Smooth muscle cell (in vitro differentiated cells): ENCODE data around the gene VIPR2. TPM values are rescaled to one million over a fixed set of nuclear protein-coding genes. Genes with fewer than 3 reads are reported as not detected.
"Not testable (repeated sequence)": the region's sequence is repeated elsewhere in the genome, so short reads cannot be mapped to it uniquely, and the experiment has no call there.

ENCODE experiments used
- DNase-seq: peaks from one replicate; lab custom pipeline; 2025; ENCODE audit not compliant: unreplicated experiment; lab: John Stamatoyannopoulos, UW
- H2AFZ ChIP-seq: fragments of 200-600 bp; sonication (generic); 2 replicates; pipeline ENCODE4 v1.6.0; 2016; ENCODE audit warnings: antibody characterized with exemption, low read depth, mild to moderate bottlenecking
- H3F3A ChIP-seq: fragments of 200-600 bp; sonication (generic); 2 replicates; pipeline ENCODE4 v1.6.0; 2017; ENCODE audit warnings: antibody characterized with exemption, low read depth
- H3K27ac ChIP-seq: fragments of 200-600 bp; sonication (generic); 2 replicates; pipeline ENCODE4 v1.5.1; 2016; ENCODE audit warnings: low read depth, mild to moderate bottlenecking
- H3K27me3 ChIP-seq: fragments of 200-600 bp; sonication (generic); 2 replicates; pipeline ENCODE4 v1.6.1; 2016; ENCODE audit warnings: low read depth, mild to moderate bottlenecking
- H3K36me3 ChIP-seq: fragments of 200-600 bp; sonication (generic); 2 replicates; pipeline ENCODE4 v1.5.1; 2016; ENCODE audit warnings: low read depth
- H3K4me1 ChIP-seq: fragments of 200-600 bp; sonication (generic); 2 replicates; pipeline ENCODE4 v1.5.1; 2016; ENCODE audit warnings: low read depth
- H3K4me2 ChIP-seq: fragments of 200-600 bp; sonication (generic); 2 replicates; pipeline ENCODE4 v1.6.0; 2016; ENCODE audit warnings: mild to moderate bottlenecking
- H3K4me3 ChIP-seq: fragments of 200-600 bp; sonication (generic); 2 replicates; pipeline ENCODE4 v1.5.1; 2016; ENCODE audit warnings: mild to moderate bottlenecking
- H3K79me2 ChIP-seq: fragments of 200-600 bp; sonication (generic); 2 replicates; pipeline ENCODE4 v1.6.0; 2016; ENCODE audit warnings: low read depth, mild to moderate bottlenecking
- H3K9ac ChIP-seq: fragments of 200-600 bp; sonication (generic); 2 replicates; pipeline ENCODE4 v1.6.0; 2016; ENCODE audit warnings: low read depth
- H3K9me3 ChIP-seq: fragments of 200-600 bp; sonication (generic); replicated peaks from 2 replicates; pipeline ENCODE4 v1.5.1; 2016; ENCODE audit warnings: low read depth
- H4K20me1 ChIP-seq: fragments of 200-600 bp; sonication (generic); 2 replicates; pipeline ENCODE4 v1.6.0; 2016; ENCODE audit warnings: low read depth
- WGBS: methylation state at CpG from one replicate; pipeline ENCODE4 v1.1.7; 2016; ENCODE audit warnings: low lambda C conversion rate; 5-methylcytosine and 5-hydroxymethylcytosine counted together
- polyA plus RNA-seq: library from polyadenylated mRNA; unstranded; fragments of >200 nt; fragmentation: Nextera tagmentation; extraction: Ambion mirVana; gene quantifications from 2 replicates; pipeline ENCODE4 v1.2.1, GENCODE V29; 2016
- total RNA-seq: library from RNA; depleted of rRNA; stranded (reverse); fragments of >200 nt; gene quantifications from 2 replicates; pipeline ENCODE4 v1.2.3, GENCODE V29; 2014
- TF ChIP-seq, protein P1 (sequence below): fragments of 200-600 bp; sonication (generic); IDR thresholded peaks from 2 replicates; pipeline ENCODE4 v1.5.1; 2017; ENCODE audit warnings: borderline replicate concordance, mild to moderate bottlenecking, antibody characterized with exemption; ENCODE audit not compliant: insufficient read depth, poor library complexity, severe bottlenecking

VIPR2 gene
- total and polyA plus RNA-seq, 2 experiments from 2014 or later, result not detected

DNA sequence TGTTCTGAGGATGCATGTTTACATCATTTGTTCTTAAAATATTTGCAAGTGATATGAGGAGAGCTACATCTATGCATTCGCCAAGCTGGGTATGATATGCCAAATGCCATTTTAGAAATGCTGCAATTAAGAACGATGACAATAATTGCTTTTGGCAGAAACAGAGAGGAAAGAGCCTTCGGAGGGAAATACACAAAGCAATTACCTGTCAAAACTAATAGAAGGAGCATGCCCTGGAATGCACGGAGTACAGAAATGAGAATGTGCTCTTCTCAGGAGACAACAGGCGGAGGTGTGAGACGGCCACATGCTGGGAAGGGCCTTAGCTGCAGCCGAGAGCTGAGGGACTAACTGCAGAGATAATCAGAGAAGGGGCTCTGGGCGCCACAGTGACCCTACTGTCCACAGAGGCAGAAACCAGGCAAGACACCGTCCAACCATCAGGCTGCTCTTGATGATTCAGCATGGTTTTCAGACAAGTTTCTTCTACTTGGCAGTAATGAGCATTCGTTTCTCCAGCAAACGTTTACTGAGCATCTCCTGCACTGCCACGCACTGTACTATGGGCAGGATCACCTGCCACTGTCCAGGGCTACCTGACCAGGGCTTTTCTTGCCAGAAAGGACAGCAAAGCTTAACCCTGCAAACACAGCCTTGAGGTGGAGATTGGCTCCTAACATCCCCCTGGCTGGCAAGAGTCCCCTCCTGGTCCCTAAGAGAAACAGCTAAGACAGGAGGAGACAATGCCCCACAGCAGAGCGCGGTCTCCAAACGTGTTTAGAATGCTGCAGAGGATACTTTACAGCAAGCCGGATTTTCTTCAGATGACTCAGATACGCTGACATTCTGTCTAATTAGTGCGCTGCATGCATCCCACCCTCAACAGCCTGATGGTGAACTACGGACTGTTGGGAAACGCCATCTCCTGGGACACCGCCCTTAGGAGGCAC lies 18.1 kb downstream of the VIPR2 start:
- Histone ChIP-seq H3K27ac (no peak overlapping the region), H3K4me3 (no peak overlapping the region), H3K4me2 (no peak overlapping the region), H3K79me2 (no peaks in the 10 kb centered on the region), H3K36me3 (no peaks in the 10 kb centered on the region), H3K9ac (no peak overlapping the region), H4K20me1 (no peaks in the 10 kb centered on the region), H3K4me1 (no peaks in the 10 kb centered on the region), H3F3A (no peaks in the 10 kb centered on the region), H3K27me3 (no peaks in the 10 kb centered on the region), H3K9me3 (no peaks in the 10 kb centered on the region), H2AFZ (no peak overlapping the region)
- DNase-seq, result no peak
- WGBS, result 72% methylated on average over 21 of the region's 21 CpGs
- TF ChIP-seq, protein P1, sequence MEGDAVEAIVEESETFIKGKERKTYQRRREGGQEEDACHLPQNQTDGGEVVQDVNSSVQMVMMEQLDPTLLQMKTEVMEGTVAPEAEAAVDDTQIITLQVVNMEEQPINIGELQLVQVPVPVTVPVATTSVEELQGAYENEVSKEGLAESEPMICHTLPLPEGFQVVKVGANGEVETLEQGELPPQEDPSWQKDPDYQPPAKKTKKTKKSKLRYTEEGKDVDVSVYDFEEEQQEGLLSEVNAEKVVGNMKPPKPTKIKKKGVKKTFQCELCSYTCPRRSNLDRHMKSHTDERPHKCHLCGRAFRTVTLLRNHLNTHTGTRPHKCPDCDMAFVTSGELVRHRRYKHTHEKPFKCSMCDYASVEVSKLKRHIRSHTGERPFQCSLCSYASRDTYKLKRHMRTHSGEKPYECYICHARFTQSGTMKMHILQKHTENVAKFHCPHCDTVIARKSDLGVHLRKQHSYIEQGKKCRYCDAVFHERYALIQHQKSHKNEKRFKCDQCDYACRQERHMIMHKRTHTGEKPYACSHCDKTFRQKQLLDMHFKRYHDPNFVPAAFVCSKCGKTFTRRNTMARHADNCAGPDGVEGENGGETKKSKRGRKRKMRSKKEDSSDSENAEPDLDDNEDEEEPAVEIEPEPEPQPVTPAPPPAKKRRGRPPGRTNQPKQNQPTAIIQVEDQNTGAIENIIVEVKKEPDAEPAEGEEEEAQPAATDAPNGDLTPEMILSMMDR, result no peak

DNA sequence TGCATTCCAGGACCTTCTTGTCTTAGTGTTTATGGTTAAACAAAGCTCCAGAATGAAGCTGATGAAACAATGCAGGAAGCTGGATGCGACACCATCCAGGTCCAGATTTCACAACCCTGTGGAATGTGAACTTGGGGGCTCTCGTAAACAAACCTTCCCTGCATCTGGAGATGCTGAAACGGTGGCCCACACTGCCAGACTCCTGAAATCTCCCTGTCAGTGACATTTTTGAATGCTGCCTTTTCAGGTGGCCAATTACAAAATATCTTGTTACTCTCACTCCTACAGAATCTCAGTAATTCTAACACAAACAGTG lies 18.8 kb downstream of the VIPR2 start:
- no peak for DNase-seq
- Histone ChIP-seq H3K9ac (no peak overlapping the region), H3K36me3 (no peaks in the 10 kb centered on the region), H3K27me3 (no peaks in the 10 kb centered on the region), H3K9me3 (no peaks in the 10 kb centered on the region), H3K79me2 (no peaks in the 10 kb centered on the region), H3K27ac (no peak overlapping the region), H3F3A (no peaks in the 10 kb centered on the region), H4K20me1 (no peaks in the 10 kb centered on the region), H3K4me1 (no peaks in the 10 kb centered on the region), H3K4me3 (no peak overlapping the region), H3K4me2 (no peak overlapping the region), H2AFZ (no peak overlapping the region)
- 46% methylated on average over 3 of the region's 3 CpGs for WGBS
- TF ChIP-seq, protein P1, result no peak

DNA sequence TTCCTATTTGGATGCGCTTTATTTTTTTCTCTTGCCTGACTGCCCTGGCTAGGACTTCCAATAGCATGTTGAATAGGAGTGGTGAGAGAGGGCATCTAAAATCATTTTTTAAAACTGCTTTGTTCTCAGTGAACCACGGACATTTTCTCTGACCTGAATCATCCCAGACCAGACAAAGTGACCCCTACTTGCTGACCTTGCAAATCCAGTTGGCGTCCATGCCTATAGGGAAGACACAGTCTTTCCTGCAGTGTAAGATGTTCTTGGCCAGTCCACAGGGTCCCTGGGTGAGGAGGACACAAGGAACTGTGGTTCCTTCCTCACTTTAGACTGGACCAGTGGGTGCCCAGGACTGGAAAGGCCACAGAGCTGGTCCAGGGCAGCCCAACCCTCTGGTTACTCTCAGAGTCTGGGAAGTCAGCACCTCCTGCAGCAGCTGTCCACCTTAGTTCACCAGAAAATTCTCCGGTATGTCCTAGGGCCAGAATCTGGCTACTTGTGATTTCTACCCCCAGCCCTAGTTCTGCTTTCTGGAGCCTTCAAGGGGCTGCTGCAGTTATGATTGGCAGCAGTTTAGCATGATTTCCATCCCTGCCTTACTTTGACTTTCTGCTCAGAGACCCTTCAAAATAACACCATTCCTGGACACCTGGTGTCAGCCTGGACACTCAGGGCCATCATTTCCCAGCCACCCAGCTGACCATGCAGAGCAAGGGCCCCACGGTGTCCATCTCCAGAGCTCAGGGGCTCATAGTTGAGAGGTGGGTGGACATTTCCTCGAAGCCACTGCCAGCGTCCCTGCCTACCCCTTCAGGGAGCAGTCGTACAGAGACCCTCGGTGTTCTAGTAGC lies 19.3 kb downstream of the VIPR2 start:
- no peaks in the 10 kb centered on the region for H3K9me3 ChIP-seq
- 75% methylated on average over 9 of the region's 9 CpGs for WGBS
- TF ChIP-seq, protein P1, result no peak

DNA sequence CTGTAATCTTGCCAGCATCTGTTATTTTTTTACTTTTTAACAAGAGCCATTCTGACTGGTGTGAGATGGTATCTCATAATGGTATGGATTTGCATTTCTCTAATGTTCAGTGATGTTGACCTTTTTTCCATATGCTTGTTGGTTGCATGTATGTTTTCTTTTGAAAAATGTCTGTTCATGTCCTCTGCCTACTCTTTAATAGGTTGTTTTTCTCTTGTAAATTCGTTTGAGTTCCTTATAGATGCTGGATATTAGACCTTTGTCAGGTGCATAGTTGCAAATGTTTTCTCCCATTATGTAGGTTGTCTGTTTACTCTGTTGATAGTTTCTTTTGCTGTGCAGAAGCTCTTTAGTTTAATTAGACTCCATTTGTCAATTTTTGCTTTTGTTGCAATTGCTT lies 20.9 kb downstream of the VIPR2 start:
- H3K9me3 ChIP-seq, H2AFZ ChIP-seq, H3K79me2 ChIP-seq, DNase-seq, H3K36me3 ChIP-seq, H3K4me1 ChIP-seq, H3K27me3 ChIP-seq, H3K4me3 ChIP-seq, H3K4me2 ChIP-seq, H4K20me1 ChIP-seq, H3K27ac ChIP-seq, H3K9ac ChIP-seq, H3F3A ChIP-seq: not testable (repeated sequence)
- 70% methylated on average over 1 of the region's 1 CpG for WGBS

More for the DNA sequence above, 19.3 kb downstream of the VIPR2 start:
- Histone ChIP-seq H3K27me3 (no peaks in the 10 kb centered on the region), H3K27ac (no peak overlapping the region), H3F3A (no peaks in the 10 kb centered on the region), H3K79me2 (no peaks in the 10 kb centered on the region), H3K9ac (no peak overlapping the region), H3K4me2 (no peak overlapping the region), H3K4me3 (no peak overlapping the region), H3K4me1 (no peaks in the 10 kb centered on the region), H2AFZ (no peak overlapping the region), H4K20me1 (no peaks in the 10 kb centered on the region), H3K36me3 (no peaks in the 10 kb centered on the region)
- DNase-seq, result no peak

DNA sequence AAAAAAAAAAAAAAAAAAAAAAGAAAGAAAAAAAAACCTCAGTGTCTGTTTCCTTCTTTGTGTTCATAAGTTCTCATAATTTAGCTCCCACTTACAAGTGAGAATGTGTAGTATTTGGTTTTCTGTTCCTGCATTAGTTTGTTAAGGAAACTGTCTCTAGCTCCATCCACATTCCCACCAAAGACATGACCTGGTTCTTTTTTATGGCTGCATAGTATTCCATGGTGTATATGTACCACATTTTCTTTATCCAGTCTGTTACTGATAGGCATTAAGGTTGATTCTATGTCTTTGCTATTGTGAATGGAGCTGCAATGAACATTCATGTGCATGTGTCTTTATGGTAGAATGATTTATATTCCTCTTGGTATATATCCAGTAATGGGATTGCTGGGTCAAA lies 21.4 kb downstream of the VIPR2 start:
- not testable (repeated sequence) for H3K9ac ChIP-seq, H3K79me2 ChIP-seq, H3K9me3 ChIP-seq, H3K4me2 ChIP-seq, H3K27ac ChIP-seq, H3K4me1 ChIP-seq, DNase-seq, H3F3A ChIP-seq, H3K36me3 ChIP-seq, H3K27me3 ChIP-seq, H2AFZ ChIP-seq, H3K4me3 ChIP-seq, H4K20me1 ChIP-seq
